Measurements from ENCODE around the gene RLBP1. TPM values are rescaled to one million over a fixed set of nuclear protein-coding genes. Genes with fewer than 3 reads are reported as not detected.

The RLBP1 gene
- total and polyA plus RNA-seq, 9 of the 15 experiments (the other 6 are each of a cell fraction or from before 2014, with no cell fraction given): 0.05 TPM; not detected in 8

DNA sequence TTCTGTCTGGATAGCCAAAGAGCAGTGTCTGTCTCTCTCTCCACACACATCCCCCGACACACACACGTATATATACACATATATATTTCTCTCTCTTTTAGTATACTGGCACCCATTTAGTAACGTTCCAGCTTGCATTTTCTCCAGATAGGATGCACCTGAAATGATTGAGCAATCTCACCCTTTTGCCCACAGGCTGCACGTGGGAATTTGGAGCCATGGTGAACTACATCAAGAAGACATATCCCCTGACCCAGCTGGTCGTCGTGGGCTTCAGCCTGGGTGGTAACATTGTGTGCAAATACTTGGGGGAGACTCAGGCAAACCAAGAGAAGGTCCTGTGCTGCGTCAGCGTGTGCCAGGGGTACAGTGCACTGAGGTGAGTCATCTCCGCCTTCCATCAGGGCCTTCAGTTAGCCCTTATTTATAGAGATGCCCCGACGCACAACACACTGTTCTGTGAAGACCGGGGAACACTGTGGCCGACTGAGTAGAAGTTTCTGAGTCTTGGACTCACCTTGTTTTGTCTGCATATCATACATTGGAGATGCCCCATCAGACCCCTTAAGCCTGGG is 45.7 kb downstream of the RLBP1 start (continued):
- no peak for TF ChIP-seq KLF1 (tag; IDR thresholded peaks at IDR 0.05)
- no peak for TF ChIP-seq RB1 (IDR thresholded peaks at IDR 0.05; ENCODE audit: low read depth)
- TF ChIP-seq LCOR (CRISPR knock-in tag; IDR thresholded peaks at IDR 0.05): no peak
- TF ChIP-seq ETS2 (tag; IDR thresholded peaks at IDR 0.05; ENCODE audit: borderline replicate concordance, poor library complexity, severe bottlenecking): no peak
- TF ChIP-seq, protein P1, sequence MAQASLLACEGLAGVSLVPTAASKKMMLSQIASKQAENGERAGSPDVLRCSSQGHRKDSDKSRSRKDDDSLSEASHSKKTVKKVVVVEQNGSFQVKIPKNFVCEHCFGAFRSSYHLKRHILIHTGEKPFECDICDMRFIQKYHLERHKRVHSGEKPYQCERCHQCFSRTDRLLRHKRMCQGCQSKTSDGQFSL (CRISPR knock-in tag; IDR thresholded peaks at IDR 0.05): no peak
- TF ChIP-seq, protein P1 (tag; IDR thresholded peaks at IDR 0.05): no peak
- no peak for TF ChIP-seq KLF10 (CRISPR knock-in tag; IDR thresholded peaks at IDR 0.05)

DNA sequence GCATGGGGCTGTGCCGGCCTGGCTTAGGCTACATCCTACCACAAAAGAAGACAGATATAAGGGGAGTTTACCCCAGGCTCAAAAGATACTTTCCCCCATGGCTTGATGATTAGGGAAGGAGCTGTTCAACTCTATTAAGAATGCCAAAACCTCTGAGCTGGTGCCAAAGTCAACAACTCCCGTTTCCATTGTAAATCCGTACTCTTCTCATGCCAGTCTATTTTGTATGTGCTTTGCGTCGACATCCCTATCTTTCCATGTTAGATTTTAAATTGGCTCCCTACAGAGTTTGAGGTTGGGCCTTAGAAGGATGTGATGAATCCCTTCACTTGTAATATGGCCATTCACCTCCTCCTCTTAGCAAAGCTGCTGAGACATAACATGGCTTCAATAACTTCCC is 46.9 kb downstream of the RLBP1 start:
- no peak for ATAC-seq
- Histone ChIP-seq H3K9me3 (replicated peaks; ENCODE audit: control insufficient read depth, insufficient read depth, low read depth, low read length) (no peaks in the 10 kb centered on the region), H3K9me1 (ENCODE audit: control insufficient read depth, insufficient read depth, low read length) (no peaks in the 10 kb centered on the region), H3K36me3 (ENCODE audit: control insufficient read depth, insufficient read depth, low read length) (peaks cover 68% of the 10 kb centered on the region), H2AFZ (ENCODE audit: low read depth, low read length) (no peak overlapping the region), H3K4me3 (no peak overlapping the region), H4K20me1 (replicated peaks; ENCODE audit: control insufficient read depth, insufficient read depth, low read length) (no peaks in the 10 kb centered on the region), H3K27ac (ENCODE audit: extremely low read depth, low read depth, low read length) (no peak overlapping the region), H3K79me2 (ENCODE audit: control insufficient read depth, insufficient read depth, low read length) (peaks cover 2% of the 10 kb centered on the region; the same call in 1 of the 3 replicates), H3K9ac (ENCODE audit: insufficient read depth in 1 of 2, low read depth in 2 of 2, low read length in 2 of 2) (no peak overlapping the region), H3K4me1 (replicated peaks in 1 of 2; ENCODE audit: control insufficient read depth in 2 of 2, insufficient read depth in 2 of 2, low read length in 2 of 2) (no peaks in the 10 kb centered on the region), H3K27me3 (ENCODE audit: control insufficient read depth in 2 of 2, insufficient read depth in 2 of 2, low read length in 2 of 2) (no peaks in the 10 kb centered on the region), H3K4me2 (ENCODE audit: insufficient read depth, low read length) (no peak overlapping the region)
- in situ Hi-C loops (cut with MboI): loop anchor here (10.0 kb wide), 1 partner anchor 290 kb away; no protein-coding TSS in a partner anchor
- no peak for DNase-seq (ENCODE audit: extremely low read depth in 1 of 4, low spot score in 3 of 4)
- TF ChIP-seq YY1 (IDR thresholded peaks at IDR 0.05; ENCODE audit: borderline replicate concordance in 1 of 3, control insufficient read depth in 1 of 3, extremely low read depth in 1 of 3, insufficient read depth in 3 of 3, insufficient read length in 1 of 3, insufficient replicate concordance in 2 of 3, low read depth in 1 of 3, low read length in 2 of 3): no peak
- TF ChIP-seq, protein P2, sequence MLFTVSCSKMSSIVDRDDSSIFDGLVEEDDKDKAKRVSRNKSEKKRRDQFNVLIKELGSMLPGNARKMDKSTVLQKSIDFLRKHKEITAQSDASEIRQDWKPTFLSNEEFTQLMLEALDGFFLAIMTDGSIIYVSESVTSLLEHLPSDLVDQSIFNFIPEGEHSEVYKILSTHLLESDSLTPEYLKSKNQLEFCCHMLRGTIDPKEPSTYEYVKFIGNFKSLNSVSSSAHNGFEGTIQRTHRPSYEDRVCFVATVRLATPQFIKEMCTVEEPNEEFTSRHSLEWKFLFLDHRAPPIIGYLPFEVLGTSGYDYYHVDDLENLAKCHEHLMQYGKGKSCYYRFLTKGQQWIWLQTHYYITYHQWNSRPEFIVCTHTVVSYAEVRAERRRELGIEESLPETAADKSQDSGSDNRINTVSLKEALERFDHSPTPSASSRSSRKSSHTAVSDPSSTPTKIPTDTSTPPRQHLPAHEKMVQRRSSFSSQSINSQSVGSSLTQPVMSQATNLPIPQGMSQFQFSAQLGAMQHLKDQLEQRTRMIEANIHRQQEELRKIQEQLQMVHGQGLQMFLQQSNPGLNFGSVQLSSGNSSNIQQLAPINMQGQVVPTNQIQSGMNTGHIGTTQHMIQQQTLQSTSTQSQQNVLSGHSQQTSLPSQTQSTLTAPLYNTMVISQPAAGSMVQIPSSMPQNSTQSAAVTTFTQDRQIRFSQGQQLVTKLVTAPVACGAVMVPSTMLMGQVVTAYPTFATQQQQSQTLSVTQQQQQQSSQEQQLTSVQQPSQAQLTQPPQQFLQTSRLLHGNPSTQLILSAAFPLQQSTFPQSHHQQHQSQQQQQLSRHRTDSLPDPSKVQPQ (CRISPR knock-in tag; IDR thresholded peaks at IDR 0.05; ENCODE audit: borderline replicate concordance): no peak
- no peak for TF ChIP-seq THRAP3 (IDR thresholded peaks at IDR 0.05; ENCODE audit: borderline replicate concordance)
- TF ChIP-seq ZNF780A (CRISPR knock-in tag; IDR thresholded peaks at IDR 0.05): no peak
- no peak for TF ChIP-seq PHB2 (IDR thresholded peaks at IDR 0.05; ENCODE audit: low read depth)
- ChIA-PET POLR2A (no interaction called here), CTCF (ENCODE audit: low intra/inter-chr PET ratio) (no interaction called here)
- no peak for FAIRE-seq
- no TSS peak for BruUV-seq (replicated peaks)
- WGBS (ENCODE audit: insufficient coverage, low coverage, missing lambda C conversion rate): 71% methylated on average over 5 of the region's 5 CpGs
- intact Hi-C loops (cut with micrococcal nuclease): no loop called here

All from K562 (cell line).